Measurements from ENCODE around the gene COL9A2.

- TF ChIP-seq EZH2 (IDR thresholded peaks at IDR 0.05; ENCODE audit: low read depth) (no peak), CTCF (conservative IDR thresholded peaks at IDR 0.05) (no peak)
Observed at GRCh38 chr1:40273547-40274166, 43.4 kb downstream of the COL9A2 start.

All from PC-9 (cell line).